Fibroblast of peridontal ligament (primary cell): ENCODE measurements around the gene C5orf47.
A peak's percentile ranks its signal among the peaks of the same experiment; 100 is the strongest.

Experiments used
- DNase-seq: peaks from one replicate; pipeline ENCODE4 v3.0.0-alpha.2; 2010; ENCODE audit errors: extremely low read depth

The C5orf47 gene

GRCh38 chr5:174044466-174045254 lies 55.7 kb downstream of the C5orf47 start:
- no peak for DNase-seq

GRCh38 chr5:174045470-174046025 lies 56.6 kb downstream of the C5orf47 start, which contains the start of gene NSG2:
NSG2 (plus strand) TSS chr5:174045706; CDS start chr5:174046756, 1,050 bp downstream.
- DNase-seq: peak; percentile 9

GRCh38 chr5:174046558-174046957 lies 57.6 kb downstream of the C5orf47 start:
- no peak for DNase-seq

- no peak for DNase-seq
These were observed 58.6 kb downstream of the C5orf47 start for GRCh38 chr5:174047472-174048099.

GRCh38 chr5:174052636-174053035 lies 63.7 kb downstream of the C5orf47 start:
- DNase-seq: no peak

GRCh38 chr5:174053905-174054304 lies 64.9 kb downstream of the C5orf47 start:
- DNase-seq: no peak
